ENCODE results near the gene TNNI3.
"Not testable (repeated sequence)": the region's sequence is repeated elsewhere in the genome, so short reads cannot be mapped to it uniquely, and the experiment has no call there.

TNNI3 gene

GRCh38 chr19:55173714-55174409 lies 16.3 kb upstream of the TNNI3 start:
- in situ Hi-C loops (cut with MboI; ENCODE audit: low pct_unique_long_range_greater_than_20kb, low sequenced_read_pairs) = no loop called here
- DNase-seq = no peak

- in situ Hi-C loops (cut with MboI; ENCODE audit: low pct_unique_long_range_greater_than_20kb, low sequenced_read_pairs) = no loop called here
- no peak for DNase-seq
Observed at GRCh38 chr19:55173186-55173713, 15.7 kb upstream of the TNNI3 start.

GRCh38 chr19:55172741-55173140 lies 15.2 kb upstream of the TNNI3 start:
- in situ Hi-C loops (cut with MboI; ENCODE audit: low pct_unique_long_range_greater_than_20kb, low sequenced_read_pairs) = no loop called here

GRCh38 chr19:55172318-55172717 lies 14.8 kb upstream of the TNNI3 start:
- DNase-seq; in situ Hi-C loops (cut with MboI; ENCODE audit: low pct_unique_long_range_greater_than_20kb, low sequenced_read_pairs): not testable (repeated sequence)

More at GRCh38 chr19:55172741-55173140, 15.2 kb upstream of the TNNI3 start:
- no peak for DNase-seq

GRCh38 chr19:55171440-55171839 lies 13.9 kb upstream of the TNNI3 start:
- in situ Hi-C loops (cut with MboI; ENCODE audit: low pct_unique_long_range_greater_than_20kb, low sequenced_read_pairs) = no loop called here
- no peak for DNase-seq

GRCh38 chr19:55169136-55169535 lies 11.6 kb upstream of the TNNI3 start:
- DNase-seq = no peak
- in situ Hi-C loops (cut with MboI; ENCODE audit: low pct_unique_long_range_greater_than_20kb, low sequenced_read_pairs) = no loop called here

GRCh38 chr19:55166530-55167268 lies 9.2 kb upstream of the TNNI3 start, which contains the start of gene DNAAF3:
Gene DNAAF3 (minus strand): TSS chr19:55166613. CDS start chr19:55166413, 200 bp downstream.
- DNase-seq = peak; percentile 98
- in situ Hi-C loops (cut with MboI; ENCODE audit: low pct_unique_long_range_greater_than_20kb, low sequenced_read_pairs) = no loop called here

GRCh38 chr19:55165952-55166529 lies 8.5 kb upstream of the TNNI3 start:
- in situ Hi-C loops (cut with MboI; ENCODE audit: low pct_unique_long_range_greater_than_20kb, low sequenced_read_pairs) = no loop called here
- peak; percentile 88 for DNase-seq

- DNase-seq = no peak
- in situ Hi-C loops (cut with MboI; ENCODE audit: low pct_unique_long_range_greater_than_20kb, low sequenced_read_pairs) = no loop called here
Observed at GRCh38 chr19:55161571-55162322, 4.2 kb upstream of the TNNI3 start.

- in situ Hi-C loops (cut with MboI; ENCODE audit: low pct_unique_long_range_greater_than_20kb, low sequenced_read_pairs) = no loop called here
- DNase-seq = no peak
Observed at GRCh38 chr19:55160986-55161365, 3.4 kb upstream of the TNNI3 start.

- in situ Hi-C loops (cut with MboI; ENCODE audit: low pct_unique_long_range_greater_than_20kb, low sequenced_read_pairs) = no loop called here
- DNase-seq = peak; percentile 95
Observed at GRCh38 chr19:55160128-55160985, 2.8 kb upstream of the TNNI3 start.

GRCh38 chr19:55158848-55159749 lies 1.6 kb upstream of the TNNI3 start:
- no peak for DNase-seq
- in situ Hi-C loops (cut with MboI; ENCODE audit: low pct_unique_long_range_greater_than_20kb, low sequenced_read_pairs) = no loop called here

GRCh38 chr19:55158423-55158822 lies 891 bp upstream of the TNNI3 start:
- DNase-seq = no peak
- in situ Hi-C loops (cut with MboI; ENCODE audit: low pct_unique_long_range_greater_than_20kb, low sequenced_read_pairs) = no loop called here

GRCh38 chr19:55156202-55157063 lies 1.1 kb downstream of the TNNI3 start:
- no peak for DNase-seq
- in situ Hi-C loops (cut with MboI; ENCODE audit: low pct_unique_long_range_greater_than_20kb, low sequenced_read_pairs) = no loop called here

GRCh38 chr19:55155784-55156183 lies 1.7 kb downstream of the TNNI3 start:
- DNase-seq; in situ Hi-C loops (cut with MboI; ENCODE audit: low pct_unique_long_range_greater_than_20kb, low sequenced_read_pairs): not testable (repeated sequence)

GRCh38 chr19:55153652-55154264 lies 3.8 kb downstream of the TNNI3 start:
- in situ Hi-C loops (cut with MboI; ENCODE audit: low pct_unique_long_range_greater_than_20kb, low sequenced_read_pairs) = no loop called here
- DNase-seq = no peak
